OCI-LY1 (cell line): ENCODE measurements around the gene FGF14.

Experiments used
- CTCF ChIP-seq: fragments of 200-600 bp; sonication (generic), shearing (Covaris generic); IDR thresholded peaks from 2 replicates; pipeline ENCODE4 v1.5.1; 2017; ENCODE audit warnings: mild to moderate bottlenecking, antibody characterized with exemption, low read length, moderate library complexity, mixed read lengths
- EZH2 ChIP-seq: fragments of 200-600 bp; sonication (generic), shearing (Covaris generic); IDR thresholded peaks from 2 replicates; pipeline ENCODE4 v1.8.0; 2017; ENCODE audit warnings: borderline replicate concordance, mixed run types, mild to moderate bottlenecking, antibody characterized with exemption, low read length, moderate library complexity, mixed read lengths

GRCh38 chr13:102235689-102236088 lies 166.2 kb downstream of the FGF14 start:
- TF ChIP-seq CTCF (no peak), EZH2 (no peak)
